HG02840 (cell line): ENCODE results near the gene CHST11.

Experiments used
- ATAC-seq: cut with Tn5 transposase; IDR thresholded peaks from one replicate; pipeline ENCODE4 v1.9.1; 2021; ENCODE audit warnings: mild to moderate bottlenecking, moderate library complexity, moderate number of reproducible peaks; ENCODE audit not compliant: unreplicated experiment, low FRiP score

The CHST11 gene

DNA sequence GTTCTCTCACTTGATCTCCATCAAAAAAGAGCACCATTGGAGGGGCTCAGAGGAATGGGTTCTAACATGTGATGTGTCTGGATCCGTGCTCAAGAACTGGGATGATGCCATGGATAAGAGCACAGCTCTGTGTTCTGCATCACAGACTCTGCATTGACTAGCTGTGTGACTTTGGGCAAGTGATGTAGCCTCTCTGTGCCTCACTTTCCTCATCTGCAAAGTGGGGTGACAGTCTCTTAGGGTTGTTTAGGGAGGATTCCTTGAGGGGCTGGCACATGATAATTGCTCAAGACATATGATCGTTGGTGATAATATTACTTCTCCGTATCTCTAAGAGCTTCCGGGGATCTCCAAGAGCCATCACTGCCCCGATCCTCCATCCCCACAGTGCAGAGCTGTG lies 202.3 kb downstream of the CHST11 start:
- no peak for ATAC-seq

DNA sequence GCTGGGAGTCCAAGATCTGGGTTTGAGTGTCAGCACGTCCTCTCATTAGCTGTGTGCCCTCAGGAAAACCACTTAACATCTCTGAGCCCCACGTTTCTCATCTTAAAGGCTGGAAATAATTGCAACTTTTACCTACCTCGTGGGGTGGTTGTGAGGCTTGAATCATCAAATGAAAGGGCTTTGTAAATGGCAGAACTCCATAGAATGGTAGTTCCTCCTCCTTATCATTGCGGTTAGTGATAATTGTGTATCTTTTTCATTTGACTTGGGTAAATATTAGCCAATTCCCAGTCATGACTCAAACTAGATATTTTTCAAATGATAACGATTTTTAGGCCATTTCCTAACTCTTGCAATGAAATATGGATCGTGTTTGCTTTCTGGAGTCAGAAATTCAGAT lies 205.5 kb downstream of the CHST11 start:
- no peak for ATAC-seq

DNA sequence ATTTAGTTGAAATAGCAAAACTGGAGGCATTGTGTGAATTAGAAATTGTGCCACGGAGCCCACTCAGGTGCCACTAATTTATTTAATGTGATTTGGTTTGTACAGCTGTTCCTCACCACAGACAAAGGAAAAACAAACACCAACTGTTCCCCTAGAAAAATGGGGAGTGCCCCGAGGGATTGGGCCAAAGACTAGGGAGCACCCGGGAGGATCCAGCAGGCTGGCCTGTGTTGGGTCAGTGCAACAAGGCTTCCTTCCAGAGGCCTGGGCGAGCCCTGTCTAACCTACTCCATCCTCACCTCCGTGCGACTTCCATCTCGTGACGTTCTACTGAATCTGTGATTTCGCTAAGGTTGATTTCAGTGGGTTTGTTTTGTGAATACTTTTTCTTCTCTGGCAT lies 206.2 kb downstream of the CHST11 start:
- ATAC-seq = no peak

DNA sequence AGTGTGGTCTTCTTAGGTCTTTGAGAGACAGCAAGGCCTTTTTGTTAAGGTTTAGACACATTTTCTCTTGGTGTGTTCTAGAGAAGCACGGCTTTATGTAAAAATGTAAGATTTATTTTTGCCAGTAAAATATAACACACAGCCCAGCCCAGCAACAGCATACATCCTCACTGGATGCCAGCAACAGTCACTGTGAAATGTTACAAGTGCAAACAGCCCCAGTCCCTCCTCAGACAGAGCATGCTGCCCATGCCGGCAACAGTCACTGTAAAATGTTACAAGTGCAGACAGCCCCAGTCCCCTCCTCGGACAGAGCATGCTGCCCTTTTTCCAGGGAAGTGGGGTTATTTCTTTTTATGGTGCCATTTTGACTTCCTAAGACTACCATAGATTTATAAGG lies 207.6 kb downstream of the CHST11 start:
- ATAC-seq = no peak

DNA sequence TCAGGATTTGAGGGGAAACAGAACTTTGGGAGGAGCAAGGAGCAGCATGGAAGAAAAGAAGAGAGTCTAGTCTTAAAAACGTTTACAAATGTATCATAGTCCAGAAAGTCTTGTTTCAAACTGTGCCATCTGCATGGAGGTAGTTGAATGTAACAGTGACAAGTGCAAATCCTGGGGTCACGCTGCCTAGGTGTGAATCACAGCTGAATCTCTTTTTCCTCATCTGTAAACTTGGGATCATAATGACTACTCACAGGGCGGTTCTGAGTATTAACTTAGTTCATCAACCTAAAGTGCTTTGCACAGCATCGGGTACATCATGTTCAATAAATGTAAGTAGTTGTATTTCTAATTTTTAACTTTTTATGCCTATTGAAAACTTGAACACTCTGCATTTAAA lies 208.5 kb downstream of the CHST11 start:
- no peak for ATAC-seq

DNA sequence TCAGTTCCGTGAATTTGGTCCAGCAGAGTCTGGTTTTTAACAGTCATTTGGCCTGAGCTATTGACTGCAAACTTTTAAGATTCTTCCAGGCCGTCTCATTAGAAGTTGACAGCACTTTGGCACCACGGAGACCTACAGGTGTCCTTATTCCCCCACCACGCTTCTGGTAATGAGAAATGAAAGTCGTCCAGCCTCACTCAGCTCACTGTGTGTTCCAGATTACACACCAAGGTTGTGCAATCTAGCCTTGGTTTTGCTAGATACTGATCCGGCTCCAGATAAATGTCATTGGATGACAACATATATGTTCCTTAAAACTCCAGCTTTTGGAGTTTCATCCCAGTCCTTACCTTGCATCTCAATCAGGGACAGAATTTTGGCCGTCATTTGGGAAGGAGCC lies 210.4 kb downstream of the CHST11 start:
- ATAC-seq = no peak

DNA sequence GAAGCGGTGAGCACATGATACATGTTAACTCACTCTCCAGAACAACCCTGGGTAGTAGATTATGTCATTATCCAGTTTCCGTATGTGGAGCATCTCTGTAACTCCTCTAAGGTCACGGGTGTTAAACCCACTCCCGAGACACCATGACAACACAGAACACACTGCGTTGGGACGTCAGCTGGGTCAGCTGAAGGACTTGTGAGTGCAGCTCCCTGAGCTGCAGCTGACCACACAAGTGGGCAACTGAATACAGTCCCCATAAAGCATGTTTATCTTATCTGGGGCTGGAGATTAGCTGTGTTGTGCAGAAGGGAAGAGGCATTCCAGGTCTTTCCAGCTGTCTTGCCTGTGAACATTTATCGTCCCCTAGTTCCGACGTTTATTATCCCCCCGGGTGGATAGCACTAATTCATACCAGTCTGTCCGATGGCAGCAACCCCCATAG lies 211.5 kb downstream of the CHST11 start:
- no peak for ATAC-seq

DNA sequence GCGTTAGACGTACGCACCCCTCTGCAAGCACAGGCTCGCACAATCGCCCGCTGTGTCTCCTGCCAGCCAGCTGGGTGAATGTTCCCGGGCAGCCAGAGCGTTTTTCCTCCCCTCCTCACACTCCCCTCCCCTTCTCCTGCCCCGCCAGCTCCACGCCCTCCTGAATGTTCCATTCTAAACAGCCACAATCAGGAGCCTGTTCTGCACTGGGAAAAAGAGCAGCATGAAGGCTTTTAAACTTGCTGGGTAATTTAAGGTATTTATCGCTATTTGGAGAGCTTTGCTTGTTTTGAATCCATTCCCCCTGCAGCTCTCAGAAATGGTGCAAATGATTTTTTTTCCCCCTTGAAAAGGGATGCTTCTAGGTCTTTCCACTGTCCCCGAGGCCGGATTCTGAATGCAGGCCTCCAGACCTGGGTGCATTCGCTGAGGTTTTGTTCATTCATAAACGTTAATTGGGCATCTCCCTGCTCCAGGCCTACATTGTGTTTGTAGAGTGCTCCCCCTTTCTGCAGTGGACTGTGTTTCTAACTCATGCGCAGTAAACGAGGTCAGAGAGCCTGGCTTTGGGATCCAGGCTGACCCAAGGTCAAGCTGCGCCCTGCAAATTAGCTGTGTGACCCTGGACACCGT lies 212.5 kb downstream of the CHST11 start:
- ATAC-seq = no peak

DNA sequence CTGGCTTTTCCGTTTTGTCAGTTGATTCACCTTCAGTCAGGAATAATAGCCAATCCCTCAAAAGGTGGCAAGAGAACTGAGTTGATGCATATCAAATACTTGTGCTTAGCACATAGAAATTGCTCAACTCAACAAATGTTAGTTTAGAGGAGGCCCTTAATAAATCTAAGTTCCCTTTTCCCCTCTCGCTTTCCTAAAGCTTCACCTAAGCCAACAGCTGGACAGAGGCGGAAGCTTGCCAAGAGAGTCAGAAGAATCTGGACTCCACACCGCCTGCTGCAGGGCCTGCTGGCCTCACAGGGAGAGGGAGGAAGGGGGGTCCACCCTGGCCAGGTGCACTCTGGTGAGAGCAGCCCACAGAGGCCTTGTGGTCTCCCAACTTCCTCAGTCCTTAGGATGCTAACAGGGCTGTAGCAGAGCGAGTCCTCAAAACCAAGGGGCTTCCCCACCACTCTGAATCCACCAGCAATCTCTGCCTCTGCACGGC lies 213.1 kb downstream of the CHST11 start:
- no peak for ATAC-seq

DNA sequence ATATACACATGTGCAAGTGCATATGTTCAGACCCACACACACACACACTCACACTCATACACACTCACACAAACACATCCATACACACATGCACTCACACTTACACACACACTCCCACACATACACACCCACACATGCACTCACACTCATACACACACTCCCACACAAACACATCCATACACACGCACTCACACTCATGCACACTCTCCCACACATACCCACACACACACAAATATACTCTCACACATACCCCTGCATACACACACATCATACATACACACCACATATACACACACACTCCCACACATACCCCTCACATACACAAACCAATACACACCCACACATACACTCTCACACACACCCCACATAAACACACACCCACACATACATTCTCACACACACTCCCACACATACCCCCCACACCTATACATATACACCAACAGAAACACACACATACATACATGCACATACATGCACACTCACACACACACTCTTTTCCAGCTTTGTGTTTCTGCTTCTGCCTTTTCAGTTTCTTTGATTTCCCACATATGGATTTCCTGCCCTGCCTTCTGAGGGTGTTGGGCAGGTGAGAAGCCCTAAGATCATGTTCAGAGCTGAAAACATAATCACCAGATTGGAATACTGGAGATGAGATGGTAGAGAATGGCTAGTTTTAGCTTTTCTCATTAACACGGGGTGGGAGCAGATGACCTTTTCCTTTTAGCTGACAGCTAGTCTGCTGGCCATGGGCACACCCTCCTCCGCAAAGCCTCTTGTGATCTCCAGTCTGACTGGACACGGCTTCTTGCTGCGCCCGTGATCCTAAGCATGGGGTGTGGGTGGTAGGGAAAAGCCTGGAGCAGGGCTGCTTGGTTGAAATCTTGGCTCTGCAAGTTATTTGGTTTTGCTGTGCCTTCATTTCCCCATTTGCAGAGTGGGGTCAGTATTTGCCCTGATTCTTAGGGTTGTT lies 214.0 kb downstream of the CHST11 start:
- no peak for ATAC-seq

DNA sequence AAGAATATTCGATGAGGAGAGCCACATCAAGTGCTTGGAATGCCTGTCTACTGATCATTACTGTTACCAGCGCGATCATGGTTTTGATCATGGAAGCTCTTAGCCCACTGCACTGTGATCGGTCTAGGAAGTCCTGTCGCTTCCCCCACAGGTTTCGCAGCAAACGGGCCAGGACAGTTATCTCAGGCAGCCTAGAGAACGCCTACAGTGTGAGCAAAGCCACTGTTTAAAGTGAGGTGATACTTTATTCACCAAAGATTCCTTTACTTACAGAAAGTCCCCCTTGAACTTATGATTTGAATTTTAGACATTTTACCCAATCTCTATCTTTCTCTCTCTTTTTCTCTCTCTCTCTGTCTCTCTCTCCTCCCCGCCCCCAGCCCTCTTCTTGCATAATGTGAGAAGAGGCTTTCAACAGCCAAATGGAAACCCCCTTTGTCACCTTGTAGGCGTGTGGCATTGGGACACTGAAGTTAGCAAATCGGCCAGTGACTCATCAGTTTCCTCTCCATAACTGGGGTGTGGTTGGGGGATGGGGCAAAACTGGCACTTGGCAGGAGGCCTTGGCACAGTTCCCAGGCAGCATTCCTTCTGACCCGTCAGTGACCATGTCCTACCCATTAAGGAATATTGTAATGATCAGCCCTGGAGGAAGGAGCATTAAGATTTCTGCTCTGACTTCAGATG lies 214.8 kb downstream of the CHST11 start:
- ATAC-seq = peak; percentile 59

DNA sequence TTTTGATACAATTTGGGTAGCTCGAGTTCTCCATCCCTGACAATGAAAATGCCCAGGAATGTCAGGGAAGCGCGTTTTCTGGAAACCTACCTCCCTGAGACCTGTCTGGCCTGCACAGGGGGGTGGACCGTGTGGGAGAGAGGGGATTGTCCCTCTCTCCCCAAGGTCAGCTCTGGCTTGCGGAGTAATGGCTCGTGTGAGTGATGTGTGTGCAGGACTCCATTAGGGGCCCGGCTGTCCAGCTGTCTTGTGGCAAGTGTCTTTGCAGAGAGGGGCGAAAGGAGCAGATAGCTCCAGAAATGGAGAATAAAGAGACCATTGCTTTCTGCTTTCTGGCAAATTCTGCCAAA lies 215.3 kb downstream of the CHST11 start:
- ATAC-seq = no peak

DNA sequence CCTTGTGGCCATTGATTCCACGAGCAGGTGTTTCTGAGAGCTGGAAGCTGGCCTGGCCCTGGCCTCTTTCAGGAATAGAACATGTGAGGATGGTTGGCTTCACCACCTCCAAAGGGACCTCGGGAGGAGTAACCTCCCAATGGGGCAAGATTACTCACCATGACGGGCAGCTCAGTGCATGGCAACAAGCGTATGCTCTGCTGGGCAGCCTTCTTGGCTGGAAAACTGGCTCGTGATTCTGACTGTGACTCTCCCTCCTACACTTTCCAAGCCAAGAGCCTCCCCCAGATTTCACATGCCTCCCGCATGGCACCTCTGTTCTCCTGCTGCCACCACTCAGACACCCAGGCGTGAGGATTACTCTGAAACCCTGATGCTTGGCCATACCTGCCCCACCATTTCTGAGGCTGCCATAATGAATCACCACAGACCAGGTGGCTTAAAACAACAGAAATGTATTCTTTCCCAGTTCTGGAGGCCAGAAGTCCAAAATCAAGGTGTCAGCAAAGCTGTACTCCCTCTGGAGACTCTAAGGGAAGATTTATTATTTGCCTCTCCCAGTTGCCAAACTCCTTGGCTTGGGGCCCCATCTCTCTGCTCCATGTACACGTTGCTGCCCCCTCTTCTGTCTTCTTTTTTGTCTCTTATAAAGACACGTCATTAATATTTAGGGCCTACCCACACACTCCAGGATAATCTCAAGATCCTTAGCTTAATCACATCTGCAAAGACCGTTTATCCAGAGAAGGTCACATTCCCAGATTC lies 215.9 kb downstream of the CHST11 start:
- ATAC-seq = no peak

DNA sequence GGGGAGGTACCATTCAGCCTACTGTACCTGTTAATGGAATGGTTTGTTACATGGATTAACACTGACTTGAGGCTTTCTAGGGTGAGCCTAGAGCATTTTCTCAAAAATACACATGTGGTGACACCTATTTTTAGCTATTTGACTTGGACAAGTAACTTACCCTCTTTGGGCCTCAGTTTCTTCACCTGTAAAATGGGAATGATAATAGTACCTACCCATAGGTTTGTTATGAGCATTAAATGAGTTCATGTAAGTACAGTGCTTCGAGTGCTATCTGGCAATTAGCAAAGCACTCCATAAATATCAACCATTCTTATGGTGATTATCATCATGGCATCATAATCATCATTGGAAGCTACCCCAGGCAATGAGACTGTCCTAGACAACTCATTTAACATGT lies 216.5 kb downstream of the CHST11 start:
- no peak for ATAC-seq

DNA sequence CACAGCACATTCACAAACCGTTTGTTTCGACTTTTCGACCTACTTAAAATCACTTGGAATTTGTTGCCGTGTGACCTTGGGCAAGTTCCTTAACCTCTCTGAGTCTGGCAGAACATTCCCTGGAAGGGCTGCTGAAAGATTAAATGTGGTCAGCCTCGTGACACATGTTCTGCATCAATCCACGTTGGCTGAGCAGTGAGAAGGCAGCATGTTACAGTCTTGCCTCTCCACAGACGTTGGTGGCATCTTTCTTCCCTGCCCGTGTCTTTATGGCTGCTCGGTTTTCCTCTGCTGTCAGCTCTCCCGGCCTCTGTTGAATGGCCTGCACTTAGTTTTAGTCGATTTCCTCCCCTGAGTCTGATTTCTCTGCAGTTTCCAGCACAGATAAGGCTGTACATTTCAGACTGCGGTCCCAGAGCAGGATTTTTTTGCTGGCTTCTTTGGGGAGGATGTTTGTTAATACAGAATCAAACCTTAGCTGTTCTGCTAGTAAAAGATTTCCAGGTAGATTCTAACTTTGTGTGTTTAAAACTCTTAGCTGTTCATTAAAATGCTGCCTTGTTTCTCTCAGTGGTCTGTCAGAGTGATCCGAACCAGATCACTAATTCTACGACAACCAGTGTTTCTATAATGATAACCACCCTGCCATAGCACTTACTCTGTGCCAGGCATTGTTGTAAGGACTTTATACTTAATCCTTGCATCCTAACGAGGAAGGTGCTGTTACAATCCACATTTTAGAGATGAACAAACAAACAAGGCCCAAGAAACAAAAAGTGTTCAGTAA lies 217.1 kb downstream of the CHST11 start:
- no peak for ATAC-seq

DNA sequence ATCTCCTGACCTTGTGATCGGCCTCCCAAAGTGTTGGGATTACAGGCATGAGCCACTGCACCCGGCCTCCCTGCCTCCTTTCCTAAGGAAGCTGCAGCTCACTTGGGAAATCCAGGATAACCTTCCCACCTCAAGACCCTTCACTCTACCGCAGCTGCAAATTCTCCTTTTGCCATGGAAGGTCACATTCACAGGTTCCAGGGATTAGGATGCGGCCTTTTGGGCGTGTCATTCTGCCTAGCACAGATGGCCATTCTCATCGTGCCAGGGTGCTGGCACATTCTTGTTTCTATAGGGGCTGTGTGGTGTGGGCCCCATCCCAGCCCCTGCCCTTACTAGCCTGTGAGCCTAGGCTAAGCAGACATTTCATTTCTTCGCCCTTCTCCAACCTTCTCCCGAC lies 219.9 kb downstream of the CHST11 start:
- no peak for ATAC-seq

DNA sequence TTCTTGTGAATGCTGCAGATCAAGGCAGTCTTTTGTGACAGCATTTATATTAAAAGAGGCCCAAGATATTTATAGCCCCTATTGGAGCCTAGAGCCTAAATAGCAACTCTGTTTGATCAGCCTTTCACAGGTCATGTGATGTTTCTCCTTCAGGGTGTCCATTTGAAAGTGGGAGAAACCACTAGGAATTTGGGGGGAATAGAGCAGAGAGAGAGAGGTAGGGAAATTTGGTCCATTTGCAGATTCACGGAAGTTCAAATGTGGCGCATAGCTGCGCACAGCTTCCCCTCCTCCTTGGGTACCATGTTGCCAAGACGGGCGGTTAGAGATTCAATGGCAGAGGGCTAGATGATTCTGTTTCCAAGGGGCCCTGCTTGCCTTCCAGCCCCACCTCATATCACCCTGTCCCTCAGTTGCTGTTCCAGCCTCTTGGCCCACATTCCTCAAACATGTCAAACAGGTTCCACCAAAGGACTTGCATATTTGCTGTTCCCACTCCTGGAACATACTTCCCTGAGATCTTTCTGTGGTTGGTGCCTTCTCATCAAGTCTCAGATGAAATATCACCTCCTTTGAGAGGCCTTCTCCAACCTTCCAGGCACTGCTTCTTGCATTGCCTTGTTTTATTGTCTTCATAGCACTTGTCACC lies 220.8 kb downstream of the CHST11 start:
- no peak for ATAC-seq

DNA sequence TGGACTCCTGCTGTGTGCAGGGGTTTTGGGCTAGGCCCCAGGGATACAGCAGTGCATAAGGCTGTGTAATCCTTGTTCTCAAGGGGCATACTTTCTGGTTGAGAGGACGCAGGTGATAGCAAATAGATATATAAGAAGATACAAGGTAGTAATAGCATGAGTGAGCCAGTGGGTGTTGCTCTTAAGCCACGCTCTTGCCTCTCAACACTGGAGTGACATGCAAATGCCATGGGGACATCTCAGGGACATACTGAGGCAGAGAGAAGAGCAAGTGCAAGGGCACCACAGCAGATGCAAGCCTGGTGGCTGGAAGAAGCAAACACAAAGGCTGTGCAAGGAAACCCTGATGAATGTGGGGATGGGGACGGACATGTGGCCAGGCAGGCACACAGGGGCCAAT lies 223.3 kb downstream of the CHST11 start:
- ATAC-seq = no peak

DNA sequence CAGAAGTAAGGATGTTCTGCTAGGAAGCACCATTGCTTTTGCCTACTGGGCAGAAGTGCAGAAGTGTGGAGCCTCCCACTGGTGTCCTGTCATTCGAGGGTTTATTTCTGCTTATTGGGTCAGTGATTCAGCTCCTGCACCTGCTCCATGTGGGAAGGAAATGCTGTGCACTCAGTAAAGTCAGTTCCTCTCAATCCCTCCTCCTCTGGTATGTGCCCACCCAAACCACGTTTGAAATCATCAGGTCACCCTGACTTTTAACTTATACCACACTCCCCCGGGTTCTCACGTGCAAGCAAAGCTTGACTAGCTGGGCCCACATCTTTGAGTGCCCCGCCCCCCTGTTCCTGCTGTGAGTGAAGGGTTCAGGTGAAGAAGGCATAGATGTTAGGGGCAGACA lies 223.7 kb downstream of the CHST11 start:
- ATAC-seq = no peak
